ENCODE results near the gene WNT2B. TPM values are rescaled to one million over a fixed set of nuclear protein-coding genes. Genes with fewer than 3 reads are reported as not detected.

WNT2B gene
- polyA plus RNA-seq, 3 donors: 0.07 to 0.79 TPM; not detected in 1

DNA sequence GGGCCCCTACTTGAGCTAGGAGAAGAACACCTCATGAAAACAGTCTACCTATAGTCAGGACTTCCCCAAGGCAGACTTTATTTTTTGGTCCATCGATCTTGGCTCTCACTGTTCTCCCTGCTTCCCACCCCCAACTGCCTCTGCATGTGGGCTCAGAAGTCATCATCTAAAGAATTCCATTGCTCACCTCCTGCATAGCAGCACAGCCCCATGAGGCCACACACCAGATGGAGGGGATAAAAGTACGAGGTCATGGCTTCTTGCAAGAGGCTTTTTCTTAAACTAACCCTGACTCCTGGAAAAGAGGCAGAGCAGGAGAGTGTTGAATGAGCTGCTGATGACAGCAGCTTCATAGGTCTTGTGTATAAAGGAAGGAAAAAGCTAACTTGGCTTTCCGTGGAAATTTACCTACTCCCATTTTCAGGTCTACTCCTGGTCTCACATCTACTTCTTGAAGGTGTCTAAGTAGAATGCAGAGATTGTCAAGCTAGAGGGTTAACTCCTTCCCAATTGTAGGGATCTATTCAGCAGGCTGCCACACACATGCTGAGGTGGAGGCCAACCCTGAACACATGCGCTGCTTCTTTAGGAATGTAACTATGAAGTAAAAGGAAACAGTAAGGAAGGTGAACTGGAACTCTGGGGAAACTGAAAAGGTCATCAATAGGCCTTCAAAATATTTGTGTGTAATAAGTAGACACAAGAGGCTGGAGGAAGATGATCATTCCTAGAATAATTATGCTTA lies 18.7 kb downstream of the WNT2B start:
- no peak overlapping the region for H3K4me2 ChIP-seq (replicated peaks; ENCODE audit: extremely low read depth, low read length, poor library complexity, severe bottlenecking)
- no peaks in the 10 kb centered on the region for H3K79me2 ChIP-seq (ENCODE audit: insufficient read depth, low read length)
- Mint-ChIP-seq H3K4me1 (peaks cover 6% of the 10 kb centered on the region), H3K27ac (no peak overlapping the region), H3K9me3 (no peaks in the 10 kb centered on the region), H3K4me3 (no peak overlapping the region), H3K36me3 (peaks cover 17 to 29% of the 10 kb centered on the region in 2 donors), H3K27me3 (ENCODE audit: low read depth in 3 of 3) (no peaks in the 10 kb centered on the region)
- TF ChIP-seq, protein P1, sequence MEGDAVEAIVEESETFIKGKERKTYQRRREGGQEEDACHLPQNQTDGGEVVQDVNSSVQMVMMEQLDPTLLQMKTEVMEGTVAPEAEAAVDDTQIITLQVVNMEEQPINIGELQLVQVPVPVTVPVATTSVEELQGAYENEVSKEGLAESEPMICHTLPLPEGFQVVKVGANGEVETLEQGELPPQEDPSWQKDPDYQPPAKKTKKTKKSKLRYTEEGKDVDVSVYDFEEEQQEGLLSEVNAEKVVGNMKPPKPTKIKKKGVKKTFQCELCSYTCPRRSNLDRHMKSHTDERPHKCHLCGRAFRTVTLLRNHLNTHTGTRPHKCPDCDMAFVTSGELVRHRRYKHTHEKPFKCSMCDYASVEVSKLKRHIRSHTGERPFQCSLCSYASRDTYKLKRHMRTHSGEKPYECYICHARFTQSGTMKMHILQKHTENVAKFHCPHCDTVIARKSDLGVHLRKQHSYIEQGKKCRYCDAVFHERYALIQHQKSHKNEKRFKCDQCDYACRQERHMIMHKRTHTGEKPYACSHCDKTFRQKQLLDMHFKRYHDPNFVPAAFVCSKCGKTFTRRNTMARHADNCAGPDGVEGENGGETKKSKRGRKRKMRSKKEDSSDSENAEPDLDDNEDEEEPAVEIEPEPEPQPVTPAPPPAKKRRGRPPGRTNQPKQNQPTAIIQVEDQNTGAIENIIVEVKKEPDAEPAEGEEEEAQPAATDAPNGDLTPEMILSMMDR (IDR thresholded peaks at IDR 0.05): no peak
- H3K27me3 ChIP-seq (ENCODE audit: control insufficient read depth in 2 of 2, insufficient read depth in 2 of 2, low read length in 2 of 2): no peaks in the 10 kb centered on the region
- no peak for DNase-seq
- no peaks in the 10 kb centered on the region for H3K4me1 ChIP-seq (ENCODE audit: control insufficient read depth in 1 of 2, insufficient read depth in 2 of 2, low read length in 2 of 2)
- no peak overlapping the region for H2AFZ ChIP-seq (ENCODE audit: insufficient read depth, low read depth, low read length, poor library complexity, severe bottlenecking)
- H3K27ac ChIP-seq (ENCODE audit: low read depth in 1 of 2, low read length in 2 of 2): no peak overlapping the region
- no peaks in the 10 kb centered on the region for H3K9me3 ChIP-seq (replicated peaks in 1 of 2; ENCODE audit: control insufficient read depth in 1 of 2, insufficient read depth in 1 of 2, low read length in 2 of 2)
- H4K20me1 ChIP-seq (ENCODE audit: insufficient read depth, low read length): no peaks in the 10 kb centered on the region
- H3K9ac ChIP-seq (ENCODE audit: insufficient read depth, low read length, poor library complexity, severe bottlenecking): no peak overlapping the region
- H3K4me3 ChIP-seq (replicated peaks in 1 of 3; ENCODE audit: low read depth in 2 of 3, low read length in 3 of 3): no peak overlapping the region
- WGBS (ENCODE audit: insufficient coverage): 90% methylated on average over 1 of the region's 4 CpGs
- H3K36me3 ChIP-seq (replicated peaks in 1 of 2; ENCODE audit: control insufficient read depth in 1 of 2, insufficient read depth in 2 of 2, low read length in 2 of 2): peaks cover 1 to 25% of the 10 kb centered on the region in 2 donors
- intact Hi-C loops (cut with micrococcal nuclease): no loop called here

DNA sequence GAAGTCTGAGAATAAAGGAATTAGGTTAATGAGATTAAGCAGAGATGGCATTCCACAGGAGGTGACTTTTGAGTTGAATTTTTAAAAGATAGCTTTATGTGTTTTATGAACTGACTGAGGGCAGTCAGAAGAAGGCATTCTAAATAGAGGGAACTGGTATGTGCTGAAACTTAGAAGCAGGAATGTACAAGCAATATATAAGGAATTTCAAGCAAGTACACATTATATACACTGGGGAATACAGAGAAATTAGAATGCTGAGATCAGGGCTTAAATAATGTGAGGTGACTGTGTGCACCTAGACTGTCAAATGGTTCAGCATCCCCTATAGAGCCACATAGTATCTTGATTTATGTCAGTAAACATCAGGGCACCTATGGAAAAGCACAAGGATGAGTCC lies 19.3 kb downstream of the WNT2B start:
- Mint-ChIP-seq H3K4me3 (no peak overlapping the region), H3K4me1 (peaks cover 6% of the 10 kb centered on the region), H3K27ac (no peak overlapping the region), H3K36me3 (peaks cover 17 to 26% of the 10 kb centered on the region in 2 donors), H3K27me3 (ENCODE audit: low read depth in 3 of 3) (no peaks in the 10 kb centered on the region), H3K9me3 (no peaks in the 10 kb centered on the region)
- H3K79me2 ChIP-seq (ENCODE audit: insufficient read depth, low read length): no peaks in the 10 kb centered on the region
- H2AFZ ChIP-seq (ENCODE audit: insufficient read depth, low read depth, low read length, poor library complexity, severe bottlenecking): no peak overlapping the region
- H3K4me1 ChIP-seq (ENCODE audit: control insufficient read depth in 1 of 2, insufficient read depth in 2 of 2, low read length in 2 of 2): no peaks in the 10 kb centered on the region
- H3K27me3 ChIP-seq (ENCODE audit: control insufficient read depth in 2 of 2, insufficient read depth in 2 of 2, low read length in 2 of 2): no peaks in the 10 kb centered on the region
- no peak for DNase-seq
- no peak overlapping the region for H3K4me3 ChIP-seq (replicated peaks in 1 of 3; ENCODE audit: low read depth in 2 of 3, low read length in 3 of 3)
- H4K20me1 ChIP-seq (ENCODE audit: insufficient read depth, low read length): no peaks in the 10 kb centered on the region
- H3K36me3 ChIP-seq (replicated peaks in 1 of 2; ENCODE audit: control insufficient read depth in 1 of 2, insufficient read depth in 2 of 2, low read length in 2 of 2): peaks cover 2 to 25% of the 10 kb centered on the region in 2 donors
- intact Hi-C loops (cut with micrococcal nuclease): no loop called here
- TF ChIP-seq, protein P1 (IDR thresholded peaks at IDR 0.05): no peak
- no peaks in the 10 kb centered on the region for H3K9me3 ChIP-seq (replicated peaks in 1 of 2; ENCODE audit: control insufficient read depth in 1 of 2, insufficient read depth in 1 of 2, low read length in 2 of 2)
- H3K9ac ChIP-seq (ENCODE audit: insufficient read depth, low read length, poor library complexity, severe bottlenecking): no peak overlapping the region
- H3K4me2 ChIP-seq (replicated peaks; ENCODE audit: extremely low read depth, low read length, poor library complexity, severe bottlenecking): no peak overlapping the region
- no peak overlapping the region for H3K27ac ChIP-seq (ENCODE audit: low read depth in 1 of 2, low read length in 2 of 2)
